SK-N-SH (cell line): ENCODE measurements around the gene GDPD3. TPM values are rescaled to one million over a fixed set of nuclear protein-coding genes. Genes with fewer than 3 reads are reported as not detected.

Experiments used
- CTCF ChIA-PET: fragments of 300-600, 350-600 bp; formaldehyde crosslinking; extraction: SDS; loops from one replicate; lab custom pipeline; 2021; lab: Yijun Ruan, JAX
- POLR2A ChIA-PET: fragments of 350-600 bp; sonication (Branson Sonifier 250); formaldehyde crosslinking; extraction: SDS; loops from one replicate; lab custom pipeline; 2020; ENCODE audit warnings: antibody characterized with exemption, inconsistent platforms; lab: Yijun Ruan, JAX
- DNase-seq: peaks from one replicate; pipeline ENCODE4 v3.0.0; 2012
- H2AFZ ChIP-seq: fragments of 200-600 bp; sonication (generic); 2 replicates; pipeline ENCODE4 v1.8.1; 2016; ENCODE audit warnings: antibody characterized with exemption, mild to moderate bottlenecking, low read depth
- H3F3A ChIP-seq: fragments of 200-600 bp; sonication (generic); replicated peaks from 2 replicates; pipeline ENCODE3; 2016; ENCODE audit warnings: antibody characterized with exemption, mild to moderate bottlenecking; ENCODE audit not compliant: insufficient read depth
- H3K27ac ChIP-seq, 2 experiments: fragments of 200-500 bp in 1 of 2; fragments of 200-600 bp in 1 of 2; sonication (Bioruptor generic) in 1 of 2; sonication (generic), shearing (Covaris generic) in 1 of 2; 2 replicates each; pipeline versions ENCODE4 v1.5.1 to v1.6.1; 2014 to 2016; ENCODE audit warnings: low read depth in 2 of 2, inconsistent platforms in 1 of 2, low read length in 1 of 2, mild to moderate bottlenecking in 1 of 2, mixed read lengths in 1 of 2
- H3K27me3 ChIP-seq: fragments of 200-600 bp; sonication (generic), shearing (Covaris generic); 2 replicates; pipeline ENCODE4 v1.6.1; 2016; ENCODE audit warnings: mixed run types; ENCODE audit not compliant: insufficient read depth
- H3K36me3 ChIP-seq, 2 experiments: fragments of 200-500 bp in 1 of 2; fragments of 200-600 bp in 1 of 2; sonication (Bioruptor generic) in 1 of 2; sonication (generic) in 1 of 2; replicated peaks in 1 of 2; 2 replicates each; pipeline versions ENCODE3 to v1.5.1; 2014 to 2016; ENCODE audit warnings: low read length in 1 of 2, mild to moderate bottlenecking in 1 of 2; ENCODE audit not compliant: insufficient read depth in 2 of 2, control insufficient read depth in 1 of 2
- H3K4me1 ChIP-seq, 2 experiments: fragments of 200-500 bp in 1 of 2; fragments of 200-600 bp in 1 of 2; sonication (Bioruptor generic) in 1 of 2; sonication (generic), shearing (Covaris generic) in 1 of 2; 2 replicates each; pipeline versions ENCODE4 v1.5.1 to v1.6.1; 2014 to 2016; ENCODE audit warnings: low read depth in 1 of 2, low read length in 1 of 2, mixed run types in 1 of 2; ENCODE audit not compliant: insufficient read depth in 2 of 2, control insufficient read depth in 1 of 2
- H3K4me2 ChIP-seq: fragments of 200-600 bp; sonication (generic), shearing (Covaris generic); 2 replicates; pipeline ENCODE4 v1.6.1; 2017; ENCODE audit warnings: mixed run types
- H3K4me3 ChIP-seq, 2 experiments: fragments of 200-500 bp in 1 of 2; fragments of 200-600 bp in 1 of 2; sonication (Bioruptor generic) in 1 of 2; sonication (generic), shearing (Covaris generic) in 1 of 2; 2 replicates each; pipeline versions ENCODE4 v1.5.1 to v1.8.1; 2014 to 2016; ENCODE audit warnings: low read depth in 2 of 2, inconsistent platforms in 1 of 2, low read length in 1 of 2, mild to moderate bottlenecking in 1 of 2, mixed read lengths in 1 of 2, moderate library complexity in 1 of 2
- H3K79me2 ChIP-seq: fragments of 200-600 bp; sonication (generic); 2 replicates; pipeline ENCODE4 v1.8.1; 2017; ENCODE audit warnings: mild to moderate bottlenecking; ENCODE audit not compliant: insufficient read depth
- H3K9ac ChIP-seq: fragments of 200-600 bp; sonication (generic); 2 replicates; pipeline ENCODE4 v1.6.1; 2017; ENCODE audit warnings: mixed run types
- H3K9me2 ChIP-seq: fragments of 200-600 bp; sonication (generic); 2 replicates; pipeline ENCODE4 v1.6.1; 2017; ENCODE audit warnings: mixed run types
- H3K9me3 ChIP-seq: fragments of 200-600 bp; sonication (generic); 2 replicates; pipeline ENCODE4 v1.6.1; 2017; ENCODE audit warnings: mixed run types, mild to moderate bottlenecking, moderate library complexity
- H4K20me1 ChIP-seq: fragments of 200-600 bp; sonication (generic); 2 replicates; pipeline ENCODE4 v1.6.1; 2017; ENCODE audit warnings: mild to moderate bottlenecking, mixed run types; ENCODE audit not compliant: insufficient read depth
- CHD2 ChIP-seq: fragments of 150-350 bp; IDR thresholded peaks from 2 replicates; pipeline ENCODE4 v1.6.1; 2018; ENCODE audit warnings: low read length; ENCODE audit not compliant: partially characterized antibody
- CTCF ChIP-seq: fragments of 200-600 bp; sonication (generic); IDR thresholded peaks from 2 replicates; pipeline ENCODE4 v1.6.1; 2017; ENCODE audit warnings: antibody characterized with exemption, mild to moderate bottlenecking, moderate library complexity
- EP300 ChIP-seq, 2 experiments: IDR thresholded peaks; 2 replicates each; pipeline versions ENCODE4 v1.4.0 to v1.6.1; 2012; ENCODE audit warnings: borderline replicate concordance in 1 of 2, low read depth in 1 of 2, low read length in 1 of 2
- FOSL2 ChIP-seq: IDR thresholded peaks from 2 replicates; pipeline ENCODE4 v1.4.0; 2012; ENCODE audit warnings: low read depth, mild to moderate bottlenecking, moderate library complexity, borderline replicate concordance
- FOXJ3 ChIP-seq: sonication (generic); formaldehyde crosslinking; IDR thresholded peaks from 2 replicates; pipeline ENCODE4 v1.5.1; 2020; ENCODE audit warnings: mild to moderate bottlenecking, missing genetic modification reagents
- FOXM1 ChIP-seq: IDR thresholded peaks from 2 replicates; pipeline ENCODE4 v1.4.0; 2012; ENCODE audit warnings: low read depth, mild to moderate bottlenecking
- GABPA ChIP-seq: IDR thresholded peaks from 2 replicates; pipeline ENCODE4 v1.4.0; 2012; ENCODE audit warnings: low read depth, mild to moderate bottlenecking
- IRF3 ChIP-seq: fragments of 150-350 bp; IDR thresholded peaks from 2 replicates; pipeline ENCODE4 v1.6.1; 2016; ENCODE audit warnings: mild to moderate bottlenecking, low read depth, low read length
- JUND ChIP-seq: IDR thresholded peaks from 2 replicates; pipeline ENCODE4 v1.4.0; 2012
- RCOR1 ChIP-seq: fragments of 150-350 bp; IDR thresholded peaks from 2 replicates; pipeline ENCODE4 v1.6.1; 2017; ENCODE audit warnings: antibody characterized with exemption, low read length
- RFX5 ChIP-seq: IDR thresholded peaks from 2 replicates; pipeline ENCODE4 v1.6.1; 2012; ENCODE audit warnings: mild to moderate bottlenecking, improper control_type of control experiment, low read length
- SIN3A ChIP-seq: IDR thresholded peaks from 2 replicates; pipeline ENCODE4 v1.6.1; 2012; ENCODE audit warnings: low read depth, mild to moderate bottlenecking, low read length, moderate library complexity, borderline replicate concordance
- SMC3 ChIP-seq: IDR thresholded peaks from 2 replicates; pipeline ENCODE4 v1.6.1; 2012; ENCODE audit warnings: low read depth, low read length, improper control_type of control experiment
- TAF1 ChIP-seq: IDR thresholded peaks from 2 replicates; pipeline ENCODE4 v1.6.1; 2012; ENCODE audit warnings: low read depth, mild to moderate bottlenecking, low read length, moderate library complexity, borderline replicate concordance
- TCF12 ChIP-seq: IDR thresholded peaks from 2 replicates; pipeline ENCODE4 v1.4.0; 2012
- TEAD4 ChIP-seq: IDR thresholded peaks from 2 replicates; pipeline ENCODE4 v1.4.0; 2012; ENCODE audit warnings: mild to moderate bottlenecking, borderline replicate concordance; ENCODE audit not compliant: insufficient read depth
- YY1 ChIP-seq: IDR thresholded peaks from 2 replicates; pipeline ENCODE4 v1.4.0; 2012; ENCODE audit warnings: low read depth, mild to moderate bottlenecking
- WGBS: methylation state at CpG from one replicate; pipeline ENCODE4 v1.1.6; 2017; ENCODE audit warnings: low lambda C conversion rate; 5-methylcytosine and 5-hydroxymethylcytosine counted together
- polyA plus RNA-seq, 3 experiments: library from polyadenylated mRNA; depleted of rRNA; stranded (reverse); fragments of >200 nt; gene quantifications; 2 replicates each; pipeline ENCODE4 v1.2.3, GENCODE V29; 2012
- TF ChIP-seq, protein P1 (sequence below): IDR thresholded peaks from 2 replicates; pipeline ENCODE4; 2012
- TF ChIP-seq, protein P2 (sequence below): IDR thresholded peaks from 2 replicates; pipeline ENCODE4 v1.4.0; 2012; ENCODE audit warnings: low read depth, borderline replicate concordance

Gene GDPD3
- polyA plus RNA-seq, 1 of the 3 experiments (the other 2 are of a cell fraction) = 2.3 TPM

DNA sequence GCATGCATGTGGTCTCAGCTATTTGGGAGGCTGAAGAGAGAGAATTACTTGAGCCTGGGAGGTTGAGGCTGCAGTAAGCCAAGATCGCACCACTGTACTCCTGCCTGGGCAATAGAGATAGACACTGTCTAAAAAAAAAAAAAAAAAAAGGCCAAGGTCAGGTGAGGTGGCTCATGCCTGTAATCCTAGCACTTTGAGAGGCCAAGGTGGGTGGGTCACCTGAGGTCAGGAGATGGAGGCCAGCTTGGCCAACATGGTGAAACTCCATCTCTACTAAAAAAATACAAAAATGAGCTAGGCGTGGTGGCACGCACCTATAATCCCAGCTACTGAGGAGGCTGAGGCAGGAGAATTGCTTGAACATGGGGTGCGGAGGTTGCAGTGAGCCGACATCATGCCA is 41.9 kb upstream of the GDPD3 start:
- WGBS = 90% methylated on average over 5 of the region's 5 CpGs
- Histone ChIP-seq H3K4me1 (no peaks in the 10 kb centered on the region), H3K36me3 (no peaks in the 10 kb centered on the region), H3K4me3 (no peak overlapping the region), H3K9ac (no peak overlapping the region), H3K27ac (no peak overlapping the region), H3K9me3 (no peaks in the 10 kb centered on the region), H3K9me2 (no peaks in the 10 kb centered on the region), H3K27me3 (no peaks in the 10 kb centered on the region), H3K79me2 (no peaks in the 10 kb centered on the region), H4K20me1 (no peaks in the 10 kb centered on the region), H3F3A (no peaks in the 10 kb centered on the region), H3K4me2 (no peak overlapping the region), H2AFZ (no peak overlapping the region)
- no peak for TF ChIP-seq RCOR1
- TF ChIP-seq EP300 (IDR thresholded peaks at IDR 0.05; ENCODE audit: borderline replicate concordance in 1 of 2, low read depth in 1 of 2, low read length in 1 of 2) = no peak
- TF ChIP-seq TCF12 = no peak
- TF ChIP-seq YY1 = no peak
- no peak for TF ChIP-seq CHD2
- no peak for TF ChIP-seq FOXJ3 (CRISPR knock-in tag)
- TF ChIP-seq IRF3 = no peak
- TF ChIP-seq SMC3 = no peak
- TF ChIP-seq FOSL2 = no peak
- TF ChIP-seq RFX5 = no peak
- TF ChIP-seq FOXM1 = no peak
- TF ChIP-seq, protein P1, sequence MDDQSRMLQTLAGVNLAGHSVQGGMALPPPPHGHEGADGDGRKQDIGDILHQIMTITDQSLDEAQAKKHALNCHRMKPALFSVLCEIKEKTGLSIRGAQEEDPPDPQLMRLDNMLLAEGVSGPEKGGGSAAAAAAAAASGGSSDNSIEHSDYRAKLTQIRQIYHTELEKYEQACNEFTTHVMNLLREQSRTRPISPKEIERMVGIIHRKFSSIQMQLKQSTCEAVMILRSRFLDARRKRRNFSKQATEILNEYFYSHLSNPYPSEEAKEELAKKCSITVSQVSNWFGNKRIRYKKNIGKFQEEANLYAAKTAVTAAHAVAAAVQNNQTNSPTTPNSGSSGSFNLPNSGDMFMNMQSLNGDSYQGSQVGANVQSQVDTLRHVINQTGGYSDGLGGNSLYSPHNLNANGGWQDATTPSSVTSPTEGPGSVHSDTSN = no peak
- TF ChIP-seq, protein P2, sequence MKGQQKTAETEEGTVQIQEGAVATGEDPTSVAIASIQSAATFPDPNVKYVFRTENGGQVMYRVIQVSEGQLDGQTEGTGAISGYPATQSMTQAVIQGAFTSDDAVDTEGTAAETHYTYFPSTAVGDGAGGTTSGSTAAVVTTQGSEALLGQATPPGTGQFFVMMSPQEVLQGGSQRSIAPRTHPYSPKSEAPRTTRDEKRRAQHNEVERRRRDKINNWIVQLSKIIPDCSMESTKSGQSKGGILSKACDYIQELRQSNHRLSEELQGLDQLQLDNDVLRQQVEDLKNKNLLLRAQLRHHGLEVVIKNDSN = no peak
- no peak for TF ChIP-seq SIN3A
- DNase-seq = no peak
- POLR2A ChIA-PET = no interaction called here
- CTCF ChIA-PET = interaction anchor here (1.2 to 1.9 kb wide), 2 partner anchors 12 to 41 kb away, joined by 4 read pairs; partner anchors contain the start of gene GDPD3

GRCh38 chr16:30152517-30152916 is 39.2 kb upstream of the GDPD3 start:
- Histone ChIP-seq H3F3A (no peaks in the 10 kb centered on the region), H3K9me3 (no peaks in the 10 kb centered on the region; the same call in 1 of the 2 replicates), H3K27me3 (no peaks in the 10 kb centered on the region), H3K4me3 (no peak overlapping the region), H3K79me2 (no peaks in the 10 kb centered on the region), H3K9me2 (no peaks in the 10 kb centered on the region), H2AFZ (no peak overlapping the region), H3K36me3 (no peaks in the 10 kb centered on the region), H3K4me1 (no peaks in the 10 kb centered on the region), H4K20me1 (no peaks in the 10 kb centered on the region), H3K27ac (no peak overlapping the region), H3K9ac (no peak overlapping the region), H3K4me2 (no peak overlapping the region)
- ChIA-PET CTCF (interaction anchor here (1.1 kb wide), 1 partner anchor 61 kb away, joined by 4 read pairs; the partner anchor contains the start of gene TBX6), POLR2A (no interaction called here)
- no peak for DNase-seq
- TF ChIP-seq JUND (no peak), RCOR1 (no peak), IRF3 (no peak), FOXM1 (no peak), TEAD4 (no peak), EP300 (IDR thresholded peaks at IDR 0.05; ENCODE audit: borderline replicate concordance in 1 of 2, low read depth in 1 of 2, low read length in 1 of 2) (no peak), GABPA (no peak), TAF1 (no peak), SIN3A (no peak), YY1 (no peak), CTCF (no peak), RFX5 (no peak)
- 88% methylated on average over 9 of the region's 9 CpGs for WGBS
